Caco-2 (cell line): ENCODE data around the gene NKIRAS1. TPM values are rescaled to one million over a fixed set of nuclear protein-coding genes. Genes with fewer than 3 reads are reported as not detected.

Source experiments
- BruUV-seq: library from RNA; stranded (reverse); fragments of 400-500 nt; replicated peaks from 2 replicates; lab custom pipeline; 2021; lab: Mats Ljungman, UMichigan
- CTCF ChIA-PET: fragments of 300-600 bp; sonication (Branson Sonifier 250); formaldehyde crosslinking; loops from one replicate; lab custom pipeline; 2022; ENCODE audit warnings: antibody characterized with exemption; lab: Charles Lee
- POLR2A ChIA-PET: fragments of 300-600 bp; sonication (Branson Sonifier 250); formaldehyde crosslinking; loops from one replicate; lab custom pipeline; 2022; ENCODE audit warnings: antibody characterized with exemption; lab: Charles Lee
- DNase-seq, 2 experiments: peaks; one replicate each; pipeline versions ENCODE4 v3.0.0 to v3.0.0-alpha.2; 2020 to 2022
- H3K27me3 ChIP-seq: replicated peaks from 2 replicates; pipeline ENCODE4 v1.6.0; 2011; ENCODE audit warnings: low read length; ENCODE audit not compliant: control insufficient read depth, insufficient read depth
- H3K36me3 ChIP-seq: 2 replicates; pipeline ENCODE4 v1.5.1; 2011; ENCODE audit warnings: low read length; ENCODE audit not compliant: control insufficient read depth, insufficient read depth
- H3K4me1 ChIP-seq: fragments of 250-450 bp; sonication (Bioruptor Pico); 2 replicates; pipeline ENCODE4 v1.5.1; 2020; ENCODE audit warnings: mild to moderate bottlenecking
- H3K4me3 ChIP-seq: 2 replicates; pipeline ENCODE4 v1.5.1; 2011; ENCODE audit warnings: low read depth, mild to moderate bottlenecking, control low read depth, low read length
- H3K9me3 ChIP-seq: fragments of 250-450 bp; sonication (Bioruptor Pico); 2 replicates; pipeline ENCODE4 v1.5.1; 2020; ENCODE audit warnings: mild to moderate bottlenecking, moderate library complexity
- H3K27ac Mint-ChIP-seq: one replicate; pipeline ENCODE4 v1.8.0; 2022; ENCODE audit warnings: mixed read lengths; ENCODE audit not compliant: unreplicated experiment
- H3K27me3 Mint-ChIP-seq: one replicate; pipeline ENCODE4 v1.8.0; 2022; ENCODE audit warnings: mixed read lengths; ENCODE audit not compliant: insufficient read depth, unreplicated experiment
- H3K36me3 Mint-ChIP-seq: one replicate; pipeline ENCODE4 v1.8.0; 2022; ENCODE audit warnings: mild to moderate bottlenecking, mixed read lengths; ENCODE audit not compliant: insufficient read depth, unreplicated experiment
- H3K4me1 Mint-ChIP-seq: one replicate; pipeline ENCODE4 v1.8.0; 2022; ENCODE audit warnings: low read depth, mixed read lengths; ENCODE audit not compliant: unreplicated experiment
- H3K4me3 Mint-ChIP-seq: one replicate; pipeline ENCODE4 v1.8.0; 2022; ENCODE audit warnings: mild to moderate bottlenecking, moderate library complexity, mixed read lengths; ENCODE audit not compliant: unreplicated experiment
- H3K9me3 Mint-ChIP-seq: one replicate; pipeline ENCODE4 v1.8.0; 2022; ENCODE audit warnings: mixed read lengths; ENCODE audit not compliant: unreplicated experiment
- CTCF ChIP-seq, 2 experiments: fragments of 200-600 bp in 1 of 2; IDR thresholded peaks; 1 replicate in 1 of 2; 2 replicates in 1 of 2; pipeline versions ENCODE4 v1.5.1 to v1.8.0; 2011 to 2022; ENCODE audit warnings: antibody characterized with exemption in 1 of 2, control low read depth in 1 of 2, inconsistent platforms in 1 of 2, low read depth in 1 of 2, low read length in 1 of 2, mild to moderate bottlenecking in 1 of 2, moderate library complexity in 1 of 2; ENCODE audit not compliant: insufficient read depth in 1 of 2, severe bottlenecking in 1 of 2, unreplicated experiment in 1 of 2
- intact Hi-C: fragments of 100-400 bp; cut with micrococcal nuclease; formaldehyde crosslinking; loops from one replicate; pipeline ENCODE4 v1.10.0; 2022; ENCODE audit not compliant: unreplicated experiment
- total RNA-seq: library from RNA; stranded (reverse); gene quantifications from 2 replicates; pipeline ENCODE4 v1.2.3, GENCODE V29; 2022

NKIRAS1 gene
- total RNA-seq, 1 experiment from 2014 or later: 6.8 TPM

GRCh38 chr3:23959135-23959900 is 42.5 kb upstream of the NKIRAS1 start:
- Mint-ChIP-seq H3K27ac (peak overlapping the region; percentile 57), H3K4me3 (no peak overlapping the region), H3K4me1 (peaks cover 14% of the 10 kb centered on the region), H3K36me3 (peaks cover 51% of the 10 kb centered on the region), H3K9me3 (no peaks in the 10 kb centered on the region), H3K27me3 (no peaks in the 10 kb centered on the region)
- no peaks in the 10 kb centered on the region for H3K4me1 ChIP-seq
- ChIA-PET CTCF (no interaction called here), POLR2A (no interaction called here)
- DNase-seq: no peak
- H3K4me3 ChIP-seq: no peak overlapping the region
- no peaks in the 10 kb centered on the region for H3K27me3 ChIP-seq
- no peak for TF ChIP-seq CTCF (IDR thresholded peaks at IDR 0.05; ENCODE audit: insufficient read depth in 1 of 2, low read depth in 1 of 2, low read length in 1 of 2, severe bottlenecking in 1 of 2, unreplicated experiment in 1 of 2)
- H3K36me3 ChIP-seq: peaks cover 2% of the 10 kb centered on the region
- intact Hi-C loops: no loop called here
- no peaks in the 10 kb centered on the region for H3K9me3 ChIP-seq
- no TSS peak for BruUV-seq

- intact Hi-C loops: no loop called here
- Histone ChIP-seq H3K27me3 (no peaks in the 10 kb centered on the region), H3K36me3 (no peaks in the 10 kb centered on the region), H3K4me3 (no peak overlapping the region), H3K4me1 (no peaks in the 10 kb centered on the region), H3K9me3 (no peaks in the 10 kb centered on the region)
- BruUV-seq: no TSS peak
- no peak for TF ChIP-seq CTCF (IDR thresholded peaks at IDR 0.05; ENCODE audit: insufficient read depth in 1 of 2, low read depth in 1 of 2, low read length in 1 of 2, severe bottlenecking in 1 of 2, unreplicated experiment in 1 of 2)
- no peak overlapping the region for H3K27ac Mint-ChIP-seq
- peaks cover 32% of the 10 kb centered on the region for H3K36me3 Mint-ChIP-seq
- H3K27me3 Mint-ChIP-seq: no peaks in the 10 kb centered on the region
- DNase-seq: no peak
- ChIA-PET POLR2A (no interaction called here), CTCF (no interaction called here)
- H3K9me3 Mint-ChIP-seq: no peaks in the 10 kb centered on the region
- H3K4me1 Mint-ChIP-seq: peaks cover 14% of the 10 kb centered on the region
- no peak overlapping the region for H3K4me3 Mint-ChIP-seq
These were observed 39.9 kb upstream of the NKIRAS1 start for GRCh38 chr3:23956701-23957100.

GRCh38 chr3:23954144-23954543 is 37.4 kb upstream of the NKIRAS1 start:
- peaks cover 28% of the 10 kb centered on the region for H3K36me3 Mint-ChIP-seq
- Histone ChIP-seq H3K4me3 (no peak overlapping the region), H3K27me3 (no peaks in the 10 kb centered on the region), H3K4me1 (peaks cover 4% of the 10 kb centered on the region; the same call in 1 of the 2 replicates), H3K9me3 (no peaks in the 10 kb centered on the region), H3K36me3 (no peaks in the 10 kb centered on the region)
- no peak for TF ChIP-seq CTCF (IDR thresholded peaks at IDR 0.05; ENCODE audit: insufficient read depth in 1 of 2, low read depth in 1 of 2, low read length in 1 of 2, severe bottlenecking in 1 of 2, unreplicated experiment in 1 of 2)
- no peak overlapping the region for H3K4me3 Mint-ChIP-seq
- CTCF ChIA-PET: no interaction called here
- BruUV-seq: no TSS peak
- POLR2A ChIA-PET: no interaction called here
- no peaks in the 10 kb centered on the region for H3K9me3 Mint-ChIP-seq
- H3K27ac Mint-ChIP-seq: no peak overlapping the region
- H3K4me1 Mint-ChIP-seq: peaks cover 8% of the 10 kb centered on the region
- intact Hi-C loops: no loop called here
- no peaks in the 10 kb centered on the region for H3K27me3 Mint-ChIP-seq
- DNase-seq: no peak
